ENCODE results near the gene NOL9. TPM values are rescaled to one million over a fixed set of nuclear protein-coding genes. Genes with fewer than 3 reads are reported as not detected.
A peak's percentile ranks its signal among the peaks of the same experiment; 100 is the strongest.

NOL9 gene
- total and polyA plus RNA-seq, 2 of the 13 experiments (the other 11 are each of a cell fraction or from before 2014, with no cell fraction given): 18.0 to 24.7 TPM

DNA sequence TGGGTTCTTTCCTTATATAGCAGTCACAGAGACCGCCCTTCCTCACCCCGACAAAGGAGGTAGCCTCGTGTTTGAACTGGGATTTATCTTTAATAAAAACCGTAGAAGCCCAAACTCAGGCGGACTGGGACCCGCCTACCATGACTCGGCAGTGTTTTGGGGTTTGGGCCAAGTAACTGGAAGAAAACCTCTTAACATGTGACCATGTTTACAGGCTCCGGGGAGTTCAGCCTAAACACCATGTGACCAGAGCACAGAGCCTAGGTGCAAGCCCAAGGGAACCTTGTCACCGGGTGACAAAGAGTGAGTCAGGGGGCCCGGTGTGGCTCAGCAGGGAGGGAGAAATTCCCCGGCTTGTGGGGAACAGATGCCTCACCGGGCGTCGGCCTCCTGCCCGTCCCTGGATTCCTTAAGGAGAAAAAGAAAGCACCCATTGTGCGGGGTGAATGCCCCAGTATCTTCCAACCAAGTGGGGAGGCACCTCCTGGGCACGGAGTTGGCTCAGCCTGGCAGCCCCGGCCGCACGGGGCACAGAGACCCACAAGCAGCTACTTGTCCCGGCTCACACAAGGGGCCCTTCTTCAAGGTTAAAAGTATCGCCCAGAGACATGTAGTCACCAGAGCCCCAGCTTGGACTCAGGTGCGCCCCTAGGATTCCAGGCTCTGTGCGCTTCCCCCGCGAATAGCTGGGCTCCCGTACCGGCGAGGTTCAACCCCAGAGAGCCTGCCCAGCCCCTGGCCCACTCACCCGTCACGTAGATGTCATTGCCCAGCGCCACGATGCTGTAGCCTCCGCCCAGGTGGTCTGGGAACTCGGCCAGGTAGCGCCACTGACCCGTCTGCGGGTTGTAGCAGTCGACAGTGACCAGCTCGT is 47.0 kb upstream of the NOL9 start (continued):
- TF ChIP-seq, protein P1, sequence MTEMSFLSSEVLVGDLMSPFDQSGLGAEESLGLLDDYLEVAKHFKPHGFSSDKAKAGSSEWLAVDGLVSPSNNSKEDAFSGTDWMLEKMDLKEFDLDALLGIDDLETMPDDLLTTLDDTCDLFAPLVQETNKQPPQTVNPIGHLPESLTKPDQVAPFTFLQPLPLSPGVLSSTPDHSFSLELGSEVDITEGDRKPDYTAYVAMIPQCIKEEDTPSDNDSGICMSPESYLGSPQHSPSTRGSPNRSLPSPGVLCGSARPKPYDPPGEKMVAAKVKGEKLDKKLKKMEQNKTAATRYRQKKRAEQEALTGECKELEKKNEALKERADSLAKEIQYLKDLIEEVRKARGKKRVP (CRISPR knock-in tag; IDR thresholded peaks at IDR 0.05): peak in 1 of 2 experiments; percentile 27; a peak in 1 of 4 replicates
- TF ChIP-seq ZNF530 (CRISPR knock-in tag; IDR thresholded peaks at IDR 0.05; ENCODE audit: low read depth) (no peak), GATA4 (IDR thresholded peaks at IDR 0.05; ENCODE audit: borderline replicate concordance, low read depth) (peak; percentile 31; the same call in 1 of the 2 replicates), FOXK1 (CRISPR knock-in tag; IDR thresholded peaks at IDR 0.05; ENCODE audit: borderline replicate concordance, low read depth) (peak; percentile 89; the same call in 1 of the 2 replicates), FOXJ3 (CRISPR knock-in tag; IDR thresholded peaks at IDR 0.05; ENCODE audit: borderline replicate concordance) (no peak), JDP2 (CRISPR knock-in tag; IDR thresholded peaks at IDR 0.05; ENCODE audit: borderline replicate concordance) (no peak), MED8 (CRISPR knock-in tag; IDR thresholded peaks at IDR 0.05; ENCODE audit: insufficient replicate concordance) (no peak), ZSCAN25 (CRISPR knock-in tag; IDR thresholded peaks at IDR 0.05) (0 out of 2 replicates have a peak, but pooled peaks have one; percentile 51), ZNF230 (CRISPR knock-in tag; IDR thresholded peaks at IDR 0.05) (0 out of 2 replicates have a peak, but pooled peaks have one; percentile 1), ZNF446 (CRISPR knock-in tag; IDR thresholded peaks at IDR 0.05) (peak; percentile 60; the same call in 1 of the 2 replicates)
- TF ChIP-seq, protein P2, sequence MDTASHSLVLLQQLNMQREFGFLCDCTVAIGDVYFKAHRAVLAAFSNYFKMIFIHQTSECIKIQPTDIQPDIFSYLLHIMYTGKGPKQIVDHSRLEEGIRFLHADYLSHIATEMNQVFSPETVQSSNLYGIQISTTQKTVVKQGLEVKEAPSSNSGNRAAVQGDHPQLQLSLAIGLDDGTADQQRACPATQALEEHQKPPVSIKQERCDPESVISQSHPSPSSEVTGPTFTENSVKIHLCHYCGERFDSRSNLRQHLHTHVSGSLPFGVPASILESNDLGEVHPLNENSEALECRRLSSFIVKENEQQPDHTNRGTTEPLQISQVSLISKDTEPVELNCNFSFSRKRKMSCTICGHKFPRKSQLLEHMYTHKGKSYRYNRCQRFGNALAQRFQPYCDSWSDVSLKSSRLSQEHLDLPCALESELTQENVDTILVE (CRISPR knock-in tag; IDR thresholded peaks at IDR 0.05): no peak
- TF ChIP-seq, protein P3, sequence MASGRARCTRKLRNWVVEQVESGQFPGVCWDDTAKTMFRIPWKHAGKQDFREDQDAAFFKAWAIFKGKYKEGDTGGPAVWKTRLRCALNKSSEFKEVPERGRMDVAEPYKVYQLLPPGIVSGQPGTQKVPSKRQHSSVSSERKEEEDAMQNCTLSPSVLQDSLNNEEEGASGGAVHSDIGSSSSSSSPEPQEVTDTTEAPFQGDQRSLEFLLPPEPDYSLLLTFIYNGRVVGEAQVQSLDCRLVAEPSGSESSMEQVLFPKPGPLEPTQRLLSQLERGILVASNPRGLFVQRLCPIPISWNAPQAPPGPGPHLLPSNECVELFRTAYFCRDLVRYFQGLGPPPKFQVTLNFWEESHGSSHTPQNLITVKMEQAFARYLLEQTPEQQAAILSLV (CRISPR knock-in tag; IDR thresholded peaks at IDR 0.05; ENCODE audit: borderline replicate concordance): 0 out of 2 replicates have a peak, but pooled peaks have one; percentile 15
- TF ChIP-seq, protein P4, sequence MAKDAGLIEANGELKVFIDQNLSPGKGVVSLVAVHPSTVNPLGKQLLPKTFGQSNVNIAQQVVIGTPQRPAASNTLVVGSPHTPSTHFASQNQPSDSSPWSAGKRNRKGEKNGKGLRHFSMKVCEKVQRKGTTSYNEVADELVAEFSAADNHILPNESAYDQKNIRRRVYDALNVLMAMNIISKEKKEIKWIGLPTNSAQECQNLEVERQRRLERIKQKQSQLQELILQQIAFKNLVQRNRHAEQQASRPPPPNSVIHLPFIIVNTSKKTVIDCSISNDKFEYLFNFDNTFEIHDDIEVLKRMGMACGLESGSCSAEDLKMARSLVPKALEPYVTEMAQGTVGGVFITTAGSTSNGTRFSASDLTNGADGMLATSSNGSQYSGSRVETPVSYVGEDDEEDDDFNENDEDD (CRISPR knock-in tag; IDR thresholded peaks at IDR 0.05; ENCODE audit: borderline replicate concordance): no peak
- TF ChIP-seq, protein P5, sequence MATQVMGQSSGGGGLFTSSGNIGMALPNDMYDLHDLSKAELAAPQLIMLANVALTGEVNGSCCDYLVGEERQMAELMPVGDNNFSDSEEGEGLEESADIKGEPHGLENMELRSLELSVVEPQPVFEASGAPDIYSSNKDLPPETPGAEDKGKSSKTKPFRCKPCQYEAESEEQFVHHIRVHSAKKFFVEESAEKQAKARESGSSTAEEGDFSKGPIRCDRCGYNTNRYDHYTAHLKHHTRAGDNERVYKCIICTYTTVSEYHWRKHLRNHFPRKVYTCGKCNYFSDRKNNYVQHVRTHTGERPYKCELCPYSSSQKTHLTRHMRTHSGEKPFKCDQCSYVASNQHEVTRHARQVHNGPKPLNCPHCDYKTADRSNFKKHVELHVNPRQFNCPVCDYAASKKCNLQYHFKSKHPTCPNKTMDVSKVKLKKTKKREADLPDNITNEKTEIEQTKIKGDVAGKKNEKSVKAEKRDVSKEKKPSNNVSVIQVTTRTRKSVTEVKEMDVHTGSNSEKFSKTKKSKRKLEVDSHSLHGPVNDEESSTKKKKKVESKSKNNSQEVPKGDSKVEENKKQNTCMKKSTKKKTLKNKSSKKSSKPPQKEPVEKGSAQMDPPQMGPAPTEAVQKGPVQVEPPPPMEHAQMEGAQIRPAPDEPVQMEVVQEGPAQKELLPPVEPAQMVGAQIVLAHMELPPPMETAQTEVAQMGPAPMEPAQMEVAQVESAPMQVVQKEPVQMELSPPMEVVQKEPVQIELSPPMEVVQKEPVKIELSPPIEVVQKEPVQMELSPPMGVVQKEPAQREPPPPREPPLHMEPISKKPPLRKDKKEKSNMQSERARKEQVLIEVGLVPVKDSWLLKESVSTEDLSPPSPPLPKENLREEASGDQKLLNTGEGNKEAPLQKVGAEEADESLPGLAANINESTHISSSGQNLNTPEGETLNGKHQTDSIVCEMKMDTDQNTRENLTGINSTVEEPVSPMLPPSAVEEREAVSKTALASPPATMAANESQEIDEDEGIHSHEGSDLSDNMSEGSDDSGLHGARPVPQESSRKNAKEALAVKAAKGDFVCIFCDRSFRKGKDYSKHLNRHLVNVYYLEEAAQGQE (IDR thresholded peaks at IDR 0.05; ENCODE audit: borderline replicate concordance in 1 of 2, low read depth in 1 of 2, low read length in 2 of 2): no peak
- TF ChIP-seq, protein P6, sequence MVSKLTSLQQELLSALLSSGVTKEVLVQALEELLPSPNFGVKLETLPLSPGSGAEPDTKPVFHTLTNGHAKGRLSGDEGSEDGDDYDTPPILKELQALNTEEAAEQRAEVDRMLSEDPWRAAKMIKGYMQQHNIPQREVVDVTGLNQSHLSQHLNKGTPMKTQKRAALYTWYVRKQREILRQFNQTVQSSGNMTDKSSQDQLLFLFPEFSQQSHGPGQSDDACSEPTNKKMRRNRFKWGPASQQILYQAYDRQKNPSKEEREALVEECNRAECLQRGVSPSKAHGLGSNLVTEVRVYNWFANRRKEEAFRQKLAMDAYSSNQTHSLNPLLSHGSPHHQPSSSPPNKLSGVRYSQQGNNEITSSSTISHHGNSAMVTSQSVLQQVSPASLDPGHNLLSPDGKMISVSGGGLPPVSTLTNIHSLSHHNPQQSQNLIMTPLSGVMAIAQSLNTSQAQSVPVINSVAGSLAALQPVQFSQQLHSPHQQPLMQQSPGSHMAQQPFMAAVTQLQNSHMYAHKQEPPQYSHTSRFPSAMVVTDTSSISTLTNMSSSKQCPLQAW (CRISPR knock-in tag; IDR thresholded peaks at IDR 0.05): peak; percentile 41; the same call in 1 of the 2 replicates
- TF ChIP-seq, protein P7, sequence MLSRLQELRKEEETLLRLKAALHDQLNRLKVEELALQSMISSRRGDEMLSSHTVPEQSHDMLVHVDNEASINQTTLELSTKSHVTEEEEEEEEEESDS (CRISPR knock-in tag; IDR thresholded peaks at IDR 0.05; ENCODE audit: borderline replicate concordance): no peak
